DOHH2 (cell line): ENCODE results near the gene PCGF6.

ENCODE experiments used
- CTCF ChIP-seq: fragments of 200-600 bp; sonication (generic); IDR thresholded peaks from one replicate; pipeline ENCODE4 v1.5.1; 2014; ENCODE audit warnings: antibody characterized with exemption, mild to moderate bottlenecking, low read depth, low read length; ENCODE audit not compliant: poor library complexity, severe bottlenecking
- EZH2phosphoT487 ChIP-seq: fragments of 200-600 bp; sonication (generic); IDR thresholded peaks from 2 replicates; pipeline ENCODE4 v1.6.1; 2017; ENCODE audit warnings: borderline replicate concordance, mild to moderate bottlenecking, antibody characterized with exemption, low read length, moderate library complexity, mixed read lengths

GRCh38 chr10:103278862-103279298 lies 72.1 kb downstream of the PCGF6 start:
- TF ChIP-seq EZH2phosphoT487 (no peak), CTCF (no peak)
